GM23338 (cell line): ENCODE results near the gene CIZ1.

Source experiments
- CREB1 ChIP-seq: fragments of 250-450 bp; sonication (Bioruptor Pico); IDR thresholded peaks from 2 replicates; pipeline ENCODE4 v1.5.0; 2020; ENCODE audit warnings: low read depth, mild to moderate bottlenecking, moderate library complexity
- CTCF ChIP-seq, 2 experiments: fragments of 200-600 bp in 1 of 2; sonication (generic) in 1 of 2; conservative IDR thresholded peaks; 2 replicates each; pipeline versions ENCODE4 v1.5.1 to v1.6.1; 2016 to 2017; ENCODE audit warnings: antibody characterized with exemption in 2 of 2, low read depth in 2 of 2, mild to moderate bottlenecking in 2 of 2, moderate library complexity in 1 of 2
- ETS1 ChIP-seq: IDR thresholded peaks from 2 replicates; pipeline ENCODE4 v1.6.1; 2016; ENCODE audit warnings: antibody characterized with exemption
- EZH2 ChIP-seq: fragments of 200-600 bp; sonication (generic); IDR thresholded peaks from one replicate; pipeline ENCODE4 v1.8.0; 2017; ENCODE audit warnings: antibody characterized with exemption, mild to moderate bottlenecking, low read depth; ENCODE audit not compliant: unreplicated experiment
- EZH2phosphoT487 ChIP-seq: fragments of 200-600 bp; sonication (generic); IDR thresholded peaks from one replicate; pipeline ENCODE4 v1.8.1; 2018; ENCODE audit warnings: antibody characterized with exemption; ENCODE audit not compliant: unreplicated experiment
- JUNB ChIP-seq: IDR thresholded peaks from one replicate; pipeline ENCODE4 v1.6.1; 2016; ENCODE audit warnings: antibody characterized with exemption; ENCODE audit not compliant: unreplicated experiment
- POLR2AphosphoS5 ChIP-seq: IDR thresholded peaks from 2 replicates; pipeline ENCODE4 v1.6.1; 2016; ENCODE audit warnings: antibody characterized with exemption, low read depth
- REST ChIP-seq: IDR thresholded peaks from one replicate; pipeline ENCODE4 v1.6.1; 2018; ENCODE audit warnings: antibody characterized with exemption; ENCODE audit not compliant: unreplicated experiment
- ZNF114 ChIP-seq: fragments of 250-450 bp; sonication (Bioruptor Pico); IDR thresholded peaks from 2 replicates; pipeline ENCODE4 v1.5.0; 2020; ENCODE audit warnings: mild to moderate bottlenecking, moderate library complexity
- ZNF462 ChIP-seq: fragments of 250-450 bp; sonication (Bioruptor Pico); IDR thresholded peaks from 2 replicates; pipeline ENCODE4 v1.5.0; 2020; ENCODE audit warnings: mild to moderate bottlenecking, moderate library complexity

GRCh38 chr9:128178806-128179431 is 12.5 kb downstream of the CIZ1 start:
- TF ChIP-seq EZH2phosphoT487 (no peak), CTCF (conservative IDR thresholded peaks at IDR 0.05; ENCODE audit: low read depth in 2 of 2) (no peak), POLR2AphosphoS5 (no peak), ZNF114 (no peak), REST (no peak), EZH2 (no peak), CREB1 (no peak), JUNB (no peak), ETS1 (no peak), ZNF462 (CRISPR knock-in tag) (no peak)
